22Rv1 (cell line): ENCODE results near the gene SFTPA2.
"Not testable (repeated sequence)": the region's sequence is repeated elsewhere in the genome, so short reads cannot be mapped to it uniquely, and the experiment has no call there.

ENCODE experiments used
- ZFX ChIP-seq: fragments of 450-650 bp; IDR thresholded peaks from 2 replicates; pipeline ENCODE4 v1.6.1; 2017; ENCODE audit warnings: antibody characterized with exemption, borderline replicate concordance
- TF ChIP-seq, protein P1 (sequence below): fragments of 450-650 bp; IDR thresholded peaks from 2 replicates; pipeline ENCODE4 v1.5.1; 2017; ENCODE audit warnings: mild to moderate bottlenecking

DNA sequence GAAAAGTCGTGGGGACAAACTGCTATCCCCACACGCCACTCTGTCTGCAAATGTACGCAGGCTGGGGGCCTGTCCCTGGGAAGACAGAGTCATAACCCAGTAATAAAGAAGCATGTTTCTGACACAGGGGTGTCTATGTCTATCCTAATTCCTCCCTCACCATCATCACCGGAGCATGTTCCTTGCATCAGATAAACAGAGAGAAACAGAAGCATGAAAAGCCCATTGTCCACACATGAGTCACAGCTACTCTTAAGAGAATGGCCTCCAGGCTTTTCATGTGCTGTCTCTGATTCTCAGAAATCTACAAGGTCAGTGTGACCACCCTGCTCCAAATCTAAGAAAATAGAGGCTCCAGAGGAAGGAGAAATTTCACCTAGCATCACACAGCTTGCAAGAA, 52.0 kb downstream of the SFTPA2 start:
- TF ChIP-seq, protein P1, sequence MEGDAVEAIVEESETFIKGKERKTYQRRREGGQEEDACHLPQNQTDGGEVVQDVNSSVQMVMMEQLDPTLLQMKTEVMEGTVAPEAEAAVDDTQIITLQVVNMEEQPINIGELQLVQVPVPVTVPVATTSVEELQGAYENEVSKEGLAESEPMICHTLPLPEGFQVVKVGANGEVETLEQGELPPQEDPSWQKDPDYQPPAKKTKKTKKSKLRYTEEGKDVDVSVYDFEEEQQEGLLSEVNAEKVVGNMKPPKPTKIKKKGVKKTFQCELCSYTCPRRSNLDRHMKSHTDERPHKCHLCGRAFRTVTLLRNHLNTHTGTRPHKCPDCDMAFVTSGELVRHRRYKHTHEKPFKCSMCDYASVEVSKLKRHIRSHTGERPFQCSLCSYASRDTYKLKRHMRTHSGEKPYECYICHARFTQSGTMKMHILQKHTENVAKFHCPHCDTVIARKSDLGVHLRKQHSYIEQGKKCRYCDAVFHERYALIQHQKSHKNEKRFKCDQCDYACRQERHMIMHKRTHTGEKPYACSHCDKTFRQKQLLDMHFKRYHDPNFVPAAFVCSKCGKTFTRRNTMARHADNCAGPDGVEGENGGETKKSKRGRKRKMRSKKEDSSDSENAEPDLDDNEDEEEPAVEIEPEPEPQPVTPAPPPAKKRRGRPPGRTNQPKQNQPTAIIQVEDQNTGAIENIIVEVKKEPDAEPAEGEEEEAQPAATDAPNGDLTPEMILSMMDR: not testable (repeated sequence)
- not testable (repeated sequence) for TF ChIP-seq ZFX
